Transverse colon (tissue), 4 donors: ENCODE measurements around the gene HS3ST4. TPM values are rescaled to one million over a fixed set of nuclear protein-coding genes. Genes with fewer than 3 reads are reported as not detected.

Experiments
- DNase-seq: peaks from one replicate; pipeline ENCODE4 v3.0.0-alpha.2; 2019
- H3K27ac ChIP-seq, 4 donors: fragments of 200-600 bp; sonication (generic); 2 replicates each; pipeline ENCODE4 v1.5.1; 2016 to 2018; ENCODE audit warnings: inconsistent platforms in 4 of 4
- H3K27me3 ChIP-seq: fragments of 200-600 bp; sonication (generic); 2 replicates; pipeline ENCODE4 v1.5.1; 2017; ENCODE audit warnings: inconsistent platforms
- H3K36me3 ChIP-seq, 4 donors: fragments of 200-600 bp; sonication (generic); 2 replicates each; pipeline ENCODE4 v1.5.1; 2017 to 2019; ENCODE audit warnings: inconsistent platforms in 4 of 4
- H3K4me1 ChIP-seq, 4 donors: fragments of 200-600 bp; sonication (generic); 2 replicates each; pipeline ENCODE4 v1.5.1; 2017 to 2020; ENCODE audit warnings: inconsistent platforms in 4 of 4
- H3K4me3 ChIP-seq, 4 donors: fragments of 200-600 bp; sonication (generic); 1 replicate in 1 of 4; 2 replicates in 3 of 4; pipeline versions ENCODE4 v1.5.1 to v1.6.1; 2017 to 2019; ENCODE audit warnings: inconsistent platforms in 4 of 4
- H3K9me3 ChIP-seq, 2 donors: fragments of 200-600 bp; sonication (generic); 2 replicates each; pipeline ENCODE4 v1.5.1; 2017 to 2019; ENCODE audit warnings: inconsistent platforms in 2 of 2
- EP300 ChIP-seq: sonication (generic); formaldehyde crosslinking; IDR thresholded peaks from one replicate; pipeline ENCODE4 v1.6.1; 2017; ENCODE audit warnings: antibody characterized with exemption, low read depth
- POLR2A ChIP-seq: fragments of 450-650 bp; IDR thresholded peaks from one replicate; pipeline ENCODE4 v1.6.1; 2016; ENCODE audit warnings: antibody characterized with exemption, mild to moderate bottlenecking, moderate library complexity
- POLR2AphosphoS5 ChIP-seq, 3 donors: sonication (generic); formaldehyde crosslinking; IDR thresholded peaks; one replicate each; pipeline ENCODE4 v1.6.1; 2016; ENCODE audit warnings: antibody characterized with exemption in 3 of 3
- WGBS, 2 donors: methylation state at CpG; one replicate each; pipeline ENCODE4 v1.1.5; 2018; ENCODE audit warnings: low coverage in 1 of 2; 5-methylcytosine and 5-hydroxymethylcytosine counted together
- in situ Hi-C, 4 donors: fragments of 200-750 bp; cut with MboI; loops; one replicate each; pipeline versions ENCODE4 v1.15.0 to v1.15.1; 2017; ENCODE audit warnings: low sequenced_read_pairs in 3 of 4, low pct_ligation_motif_present in 1 of 4, low pct_unique_long_range_greater_than_20kb in 1 of 4
- intact Hi-C: fragments of 100-400 bp; cut with DNase I; formaldehyde crosslinking; loops from one replicate; pipeline ENCODE4 v1.15.1; 2023; ENCODE audit warnings: low total_unique reads
- total RNA-seq, 4 donors: library from RNA; depleted of rRNA; stranded (reverse); fragments of >200 nt; gene quantifications; one replicate each; pipeline ENCODE4 v1.1.0, GENCODE V29; 2016
- TF ChIP-seq, protein P1 (sequence below), 5 experiments: fragments of 200-600 bp in 3 of 5; fragments of 450-650 bp in 2 of 5; sonication (generic) in 3 of 5; IDR thresholded peaks; 1 replicate in 2 of 5; 2 replicates in 3 of 5; pipeline ENCODE4 v1.5.1; 2016 to 2017; ENCODE audit warnings: antibody characterized with exemption in 5 of 5, inconsistent platforms in 3 of 5, mild to moderate bottlenecking in 2 of 5, moderate library complexity in 1 of 5

Gene HS3ST4
- total RNA-seq, 4 donors from 2014 or later: not detected

DNA sequence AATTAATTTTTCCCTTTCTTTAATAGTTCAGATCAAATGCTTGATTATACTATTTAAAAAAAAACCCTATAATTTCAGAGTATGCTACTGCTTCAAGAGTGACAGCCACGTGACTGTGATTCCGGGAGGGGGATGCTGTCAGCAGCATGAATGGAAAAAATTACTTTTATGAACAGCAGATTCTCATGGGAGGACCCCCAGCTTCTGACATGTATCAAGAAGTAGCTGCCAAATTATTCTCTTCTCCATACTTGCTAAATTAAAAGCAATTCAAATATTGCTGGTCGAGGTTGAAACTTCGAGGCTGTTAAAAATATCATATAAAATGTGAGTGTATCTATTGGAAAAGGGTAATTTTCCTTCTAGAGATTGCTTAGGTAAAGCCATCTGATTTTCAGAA lies 95.0 kb downstream of the HS3ST4 start:
- 68 to 76% methylated on average over 3 to 4 of the region's 4 CpGs for WGBS, 2 donors
- Histone ChIP-seq H3K4me1 (no peaks in the 10 kb centered on the region), H3K36me3 (no peaks in the 10 kb centered on the region), H3K27me3 (no peaks in the 10 kb centered on the region), H3K4me3 (no peak overlapping the region), H3K9me3 (no peaks in the 10 kb centered on the region), H3K27ac (no peak overlapping the region)
- no peak for TF ChIP-seq POLR2A
- TF ChIP-seq EP300: no peak
- TF ChIP-seq POLR2AphosphoS5 (IDR thresholded peaks at IDR 0.05): no peak
- TF ChIP-seq, protein P1, sequence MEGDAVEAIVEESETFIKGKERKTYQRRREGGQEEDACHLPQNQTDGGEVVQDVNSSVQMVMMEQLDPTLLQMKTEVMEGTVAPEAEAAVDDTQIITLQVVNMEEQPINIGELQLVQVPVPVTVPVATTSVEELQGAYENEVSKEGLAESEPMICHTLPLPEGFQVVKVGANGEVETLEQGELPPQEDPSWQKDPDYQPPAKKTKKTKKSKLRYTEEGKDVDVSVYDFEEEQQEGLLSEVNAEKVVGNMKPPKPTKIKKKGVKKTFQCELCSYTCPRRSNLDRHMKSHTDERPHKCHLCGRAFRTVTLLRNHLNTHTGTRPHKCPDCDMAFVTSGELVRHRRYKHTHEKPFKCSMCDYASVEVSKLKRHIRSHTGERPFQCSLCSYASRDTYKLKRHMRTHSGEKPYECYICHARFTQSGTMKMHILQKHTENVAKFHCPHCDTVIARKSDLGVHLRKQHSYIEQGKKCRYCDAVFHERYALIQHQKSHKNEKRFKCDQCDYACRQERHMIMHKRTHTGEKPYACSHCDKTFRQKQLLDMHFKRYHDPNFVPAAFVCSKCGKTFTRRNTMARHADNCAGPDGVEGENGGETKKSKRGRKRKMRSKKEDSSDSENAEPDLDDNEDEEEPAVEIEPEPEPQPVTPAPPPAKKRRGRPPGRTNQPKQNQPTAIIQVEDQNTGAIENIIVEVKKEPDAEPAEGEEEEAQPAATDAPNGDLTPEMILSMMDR (IDR thresholded peaks at IDR 0.05): no peak
- in situ Hi-C loops (no loop called here), intact Hi-C loops (no loop called here)
- DNase-seq: no peak

DNA sequence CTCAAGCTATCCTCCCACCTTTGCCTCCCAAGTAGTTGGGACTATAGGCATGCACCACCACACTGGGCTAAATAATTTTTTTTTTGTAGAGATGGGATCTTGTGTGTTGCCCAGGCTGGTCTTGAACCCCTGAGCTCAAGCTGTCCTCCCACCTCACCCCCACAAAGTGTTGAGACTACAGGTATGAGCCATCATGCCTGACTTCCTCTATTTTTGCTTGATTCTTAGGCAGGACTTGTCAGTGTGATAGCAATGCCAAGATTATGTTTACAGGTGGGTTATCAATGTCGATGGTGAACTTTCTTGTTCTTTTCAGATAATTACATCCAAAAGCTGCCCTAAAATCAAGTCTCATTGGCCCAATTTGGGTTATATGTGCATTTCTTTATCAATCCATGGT lies 96.9 kb downstream of the HS3ST4 start:
- no peaks in the 10 kb centered on the region for H3K9me3 ChIP-seq
- H3K27me3 ChIP-seq: no peaks in the 10 kb centered on the region
- no peaks in the 10 kb centered on the region for H3K36me3 ChIP-seq
- H3K27ac ChIP-seq: no peak overlapping the region
- TF ChIP-seq POLR2AphosphoS5 (IDR thresholded peaks at IDR 0.05) (no peak), EP300 (no peak)
- 73% methylated on average over 1 of the region's 1 CpG; no CpG with 5 or more reads in 1 of the 2 donors for WGBS, 2 donors
- in situ Hi-C loops: no loop called here
- intact Hi-C loops: no loop called here
- no peak overlapping the region for H3K4me3 ChIP-seq
- no peak for DNase-seq
- H3K4me1 ChIP-seq: no peaks in the 10 kb centered on the region

DNA sequence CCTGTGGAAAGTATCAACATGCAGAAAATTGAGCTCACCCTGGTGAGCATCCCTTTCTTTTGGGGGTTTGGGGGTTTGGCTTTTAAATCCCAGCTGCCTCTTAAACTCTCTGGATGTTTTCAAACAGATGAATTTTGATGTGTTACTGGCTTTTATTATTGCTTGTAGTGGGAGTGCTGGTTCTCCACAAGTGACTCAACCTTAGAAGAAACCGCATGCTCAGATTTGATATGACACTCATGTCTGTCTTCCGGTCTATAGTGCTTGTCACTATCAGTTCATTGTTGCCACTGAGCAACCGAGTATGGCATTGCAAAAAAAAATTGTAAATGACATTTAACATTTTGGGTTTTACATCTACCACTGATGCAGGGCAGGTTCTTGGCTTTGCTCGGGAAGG lies 104.5 kb downstream of the HS3ST4 start:
- H3K27ac ChIP-seq: no peak overlapping the region
- no peaks in the 10 kb centered on the region for H3K9me3 ChIP-seq
- in situ Hi-C loops (no loop called here), intact Hi-C loops (no loop called here)
- H3K4me1 ChIP-seq: no peaks in the 10 kb centered on the region
- no peak for DNase-seq
- H3K27me3 ChIP-seq: no peaks in the 10 kb centered on the region
- no peak for TF ChIP-seq EP300
- TF ChIP-seq, protein P1 (IDR thresholded peaks at IDR 0.05): no peak
- no peak for TF ChIP-seq POLR2A
- no peak for TF ChIP-seq POLR2AphosphoS5 (IDR thresholded peaks at IDR 0.05)
- H3K36me3 ChIP-seq: no peaks in the 10 kb centered on the region
- WGBS, 2 donors: 82 to 89% methylated on average over 4 of the region's 4 CpGs
- H3K4me3 ChIP-seq: no peak overlapping the region

DNA sequence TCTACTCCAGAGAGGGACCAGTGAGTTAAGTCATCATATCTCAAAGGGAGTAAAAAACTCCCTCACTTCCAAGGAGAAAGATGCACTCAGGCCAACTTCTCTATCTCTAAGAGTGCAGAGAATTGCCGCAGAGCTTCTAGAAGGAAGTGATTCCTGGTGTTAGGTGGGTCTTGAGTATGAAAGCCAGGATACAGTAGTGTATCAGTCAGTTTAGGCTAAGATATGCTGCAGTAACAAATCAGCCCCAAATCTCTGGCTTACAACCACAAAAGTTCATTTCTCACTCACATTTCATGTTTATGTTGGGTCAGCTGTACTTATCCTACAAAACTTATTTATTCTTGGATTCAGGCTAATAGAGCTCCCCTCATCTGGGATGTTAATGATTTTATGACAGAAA lies 106.3 kb downstream of the HS3ST4 start:
- no peaks in the 10 kb centered on the region for H3K27me3 ChIP-seq
- no peak for DNase-seq
- H3K4me3 ChIP-seq: no peak overlapping the region
- no peaks in the 10 kb centered on the region for H3K36me3 ChIP-seq
- H3K9me3 ChIP-seq: no peaks in the 10 kb centered on the region
- 82 to 96% methylated on average over 1 of the region's 1 CpG for WGBS, 2 donors
- H3K27ac ChIP-seq: no peak overlapping the region
- intact Hi-C loops: no loop called here
- no peaks in the 10 kb centered on the region for H3K4me1 ChIP-seq
- TF ChIP-seq POLR2A (no peak), EP300 (no peak), POLR2AphosphoS5 (IDR thresholded peaks at IDR 0.05) (no peak)
- TF ChIP-seq, protein P1 (IDR thresholded peaks at IDR 0.05): no peak
- in situ Hi-C loops: no loop called here

DNA sequence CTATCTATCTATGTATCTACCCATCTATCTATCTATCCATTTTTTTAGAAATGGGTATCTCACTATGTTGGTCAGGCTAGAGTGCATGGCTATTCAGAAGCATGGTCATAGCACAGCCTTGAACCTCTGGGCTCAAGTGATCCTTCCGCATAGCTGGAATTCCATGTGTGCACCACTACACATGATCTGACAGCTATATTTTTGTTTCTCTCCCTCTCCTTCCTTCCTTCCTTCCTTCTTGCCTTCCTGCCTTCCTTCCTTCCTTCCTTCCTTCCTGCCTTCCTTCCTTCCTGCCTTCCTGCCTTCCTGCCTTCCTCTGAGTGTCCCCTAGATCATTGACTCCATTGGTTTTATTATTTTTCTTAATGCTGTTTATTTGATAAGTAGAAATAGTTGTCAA lies 108.1 kb downstream of the HS3ST4 start:
- Histone ChIP-seq H3K27ac (no peak overlapping the region), H3K4me3 (no peak overlapping the region), H3K27me3 (no peaks in the 10 kb centered on the region), H3K9me3 (no peaks in the 10 kb centered on the region), H3K36me3 (no peaks in the 10 kb centered on the region), H3K4me1 (no peaks in the 10 kb centered on the region)
- TF ChIP-seq POLR2A (no peak), POLR2AphosphoS5 (IDR thresholded peaks at IDR 0.05) (no peak), EP300 (no peak)
- TF ChIP-seq, protein P1 (IDR thresholded peaks at IDR 0.05): no peak
- 83 to 91% methylated on average over 1 of the region's 1 CpG for WGBS, 2 donors
- in situ Hi-C loops: no loop called here
- DNase-seq: no peak
- intact Hi-C loops: no loop called here
